Stomach (tissue), 4 donors: ENCODE measurements around the gene RFXAP.

Experiments used
- CTCF ChIP-seq, 7 experiments: fragments of 450-650 bp in 4 of 7; fragments of 200-600 bp in 3 of 7; sonication (generic) in 3 of 7; IDR thresholded peaks; one replicate each; pipeline ENCODE4 v1.5.1; 2016 to 2019; ENCODE audit warnings: antibody characterized with exemption in 7 of 7, control low read depth in 2 of 7, mild to moderate bottlenecking in 1 of 7
- EP300 ChIP-seq: sonication (generic); formaldehyde crosslinking; IDR thresholded peaks from one replicate; pipeline ENCODE4 v1.6.1; 2017; ENCODE audit warnings: antibody characterized with exemption
- POLR2A ChIP-seq, 4 donors: fragments of 450-650 bp; IDR thresholded peaks; one replicate each; pipeline ENCODE4 v1.6.1; 2016; ENCODE audit warnings: antibody characterized with exemption in 4 of 4, control low read depth in 2 of 4, mild to moderate bottlenecking in 1 of 4, moderate library complexity in 1 of 4
- POLR2AphosphoS5 ChIP-seq, 3 donors: sonication (generic); formaldehyde crosslinking; IDR thresholded peaks; one replicate each; pipeline ENCODE4 v1.6.1; 2016; ENCODE audit warnings: antibody characterized with exemption in 3 of 3

GRCh38 chr13:36818804-36819738, at the start of gene RFXAP:
- peak; percentile 53 to 87 (median 61) for TF ChIP-seq POLR2AphosphoS5 (IDR thresholded peaks at IDR 0.05)
- no peak for TF ChIP-seq EP300
- peak in 3 of 7 experiments; percentile 8 to 21 (median 19) for TF ChIP-seq CTCF (IDR thresholded peaks at IDR 0.05)
- TF ChIP-seq POLR2A (IDR thresholded peaks at IDR 0.05): no peak
